ENCODE results near the gene ACTR1B. TPM values are rescaled to one million over a fixed set of nuclear protein-coding genes. Genes with fewer than 3 reads are reported as not detected.

The ACTR1B gene
- total and polyA plus RNA-seq, 2 of the 4 experiments (the other 2 are of a cell fraction): 40.5 to 68.8 TPM

GRCh38 chr2:97708048-97708380, 44.2 kb upstream of the ACTR1B start:
- TF ChIP-seq MAFK (IDR thresholded peaks at IDR 0.05; ENCODE audit: low read depth, low read length): no peak
- no peak for TF ChIP-seq MXI1 (IDR thresholded peaks at IDR 0.05; ENCODE audit: borderline replicate concordance, low read depth, low read length)
- no peak for TF ChIP-seq CTCF (conservative IDR thresholded peaks at IDR 0.05; ENCODE audit: low read depth, low read length)
- no peak for TF ChIP-seq POLR2A (IDR thresholded peaks at IDR 0.05; ENCODE audit: low read depth, low read length)
- DNase-seq (no peak), ATAC-seq (ENCODE audit: low read depth) (no peak)
- H3K18ac ChIP-seq (ENCODE audit: low read depth, low read length): no peak overlapping the region
- POLR2A ChIA-PET (ENCODE audit: unreplicated experiment): no interaction called here
- no peaks in the 10 kb centered on the region for H4K20me1 ChIP-seq (ENCODE audit: insufficient read depth, low read length)
- H3K9ac ChIP-seq (ENCODE audit: low read depth, low read length): no peak overlapping the region
- H4K91ac ChIP-seq (ENCODE audit: insufficient read depth, low read depth, low read length): no peak overlapping the region
- no peak overlapping the region for H3K23ac ChIP-seq (ENCODE audit: low read depth, low read length)
- H2BK20ac ChIP-seq (ENCODE audit: low read depth, low read length): no peak overlapping the region
- H4K8ac ChIP-seq (ENCODE audit: low read depth in 2 of 2, low read length in 2 of 2): no peak overlapping the region
- H3K4me3 ChIP-seq (ENCODE audit: insufficient read depth, low read depth, low read length): no peak overlapping the region
- H2AFZ ChIP-seq (replicated peaks; ENCODE audit: low read length, poor library complexity): no peak overlapping the region
- H3K79me1 ChIP-seq (ENCODE audit: low read depth in 1 of 2, low read length in 2 of 2): no peaks in the 10 kb centered on the region
- H3K14ac ChIP-seq (replicated peaks; ENCODE audit: low read depth, low read length): no peak overlapping the region
- H4K5ac ChIP-seq (ENCODE audit: low read depth, low read length): no peak overlapping the region
- H2AK9ac ChIP-seq (replicated peaks; ENCODE audit: low read depth, low read length, poor library complexity): no peak overlapping the region
- H3K4ac ChIP-seq (ENCODE audit: low read depth, low read length): no peak overlapping the region
- H2AK5ac ChIP-seq (ENCODE audit: low read depth, low read length): no peak overlapping the region
- no peaks in the 10 kb centered on the region for H3K9me3 ChIP-seq (ENCODE audit: control insufficient read depth, insufficient read depth, low read length)
- no peak overlapping the region for H2BK120ac ChIP-seq (ENCODE audit: low read depth, low read length)
- no peak overlapping the region for H2BK5ac ChIP-seq (ENCODE audit: low read depth, low read length, poor library complexity, severe bottlenecking)
- intact Hi-C loops (cut with micrococcal nuclease): loop anchor here (10.0 kb wide), 2 partner anchors 57 to 1127 kb away; no protein-coding TSS in a partner anchor
- WGBS, 2 experiments (ENCODE audit: extremely low coverage in 2 of 2, insufficient read length in 1 of 2): no CpG with 5 or more reads among the region's 4 CpGs
- no peak overlapping the region for H3K56ac ChIP-seq (ENCODE audit: extremely low read depth, insufficient read depth, low read length)
- peaks cover 20% of the 10 kb centered on the region for H3K27me3 ChIP-seq (ENCODE audit: control insufficient read depth, insufficient read depth, low read length)
- CTCF ChIA-PET: interaction anchor here (0.8 kb wide), 1 partner anchor 117 kb away, joined by 3 read pairs; no protein-coding TSS in a partner anchor
- dilution Hi-C loops (cut with HindIII; ENCODE audit: low sequenced_read_pairs, unreplicated experiment): no loop called here
- H3K36me3 ChIP-seq (ENCODE audit: control insufficient read depth, insufficient read depth, low read length): no peaks in the 10 kb centered on the region
- H3K9me1 ChIP-seq (ENCODE audit: insufficient read depth, low read length): no peaks in the 10 kb centered on the region
- no peak overlapping the region for H3K27ac ChIP-seq (ENCODE audit: insufficient read depth, low read length)
- H3K4me2 ChIP-seq (ENCODE audit: low read depth, low read length): no peak overlapping the region
- in situ Hi-C loops (cut with MboI; ENCODE audit: low sequenced_read_pairs): loop anchor here (10.0 kb wide), 1 partner anchor 677 kb away; no protein-coding TSS in a partner anchor
- H3K4me1 ChIP-seq (ENCODE audit: control insufficient read depth, insufficient read depth, low read length): no peaks in the 10 kb centered on the region
- no peak overlapping the region for H2BK15ac ChIP-seq (ENCODE audit: low read depth, low read length)
- BruUV-seq (replicated peaks): no TSS peak
